Measurements from ENCODE around the gene USP32.

The USP32 gene

DNA sequence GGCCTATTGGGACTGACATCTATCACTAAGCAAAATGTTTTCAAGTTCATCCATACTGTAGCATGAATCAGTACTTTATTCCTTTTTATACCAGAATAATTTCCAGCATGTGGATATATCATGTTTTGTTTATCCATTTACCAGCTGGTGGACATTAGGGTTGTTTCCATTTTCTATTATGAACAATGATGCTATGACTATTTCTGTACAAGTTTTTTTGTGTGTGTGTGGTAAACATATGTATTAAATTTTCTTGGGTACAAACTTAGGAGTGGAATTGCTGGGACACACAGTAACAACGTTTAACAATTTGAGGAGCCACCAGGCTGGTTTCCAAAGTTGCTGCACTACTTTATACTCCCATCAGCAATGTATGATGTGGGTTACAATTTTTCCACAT is 91.0 kb downstream of the USP32 start:
- H3K4me3 ChIP-seq (ENCODE audit: low read depth, low read length): no peak overlapping the region
- TF ChIP-seq POLR2A (IDR thresholded peaks at IDR 0.05; ENCODE audit: extremely low read depth, insufficient read length) (no peak), MYC (IDR thresholded peaks at IDR 0.05; ENCODE audit: low read depth, low read length) (no peak)
- TF ChIP-seq, protein P1, sequence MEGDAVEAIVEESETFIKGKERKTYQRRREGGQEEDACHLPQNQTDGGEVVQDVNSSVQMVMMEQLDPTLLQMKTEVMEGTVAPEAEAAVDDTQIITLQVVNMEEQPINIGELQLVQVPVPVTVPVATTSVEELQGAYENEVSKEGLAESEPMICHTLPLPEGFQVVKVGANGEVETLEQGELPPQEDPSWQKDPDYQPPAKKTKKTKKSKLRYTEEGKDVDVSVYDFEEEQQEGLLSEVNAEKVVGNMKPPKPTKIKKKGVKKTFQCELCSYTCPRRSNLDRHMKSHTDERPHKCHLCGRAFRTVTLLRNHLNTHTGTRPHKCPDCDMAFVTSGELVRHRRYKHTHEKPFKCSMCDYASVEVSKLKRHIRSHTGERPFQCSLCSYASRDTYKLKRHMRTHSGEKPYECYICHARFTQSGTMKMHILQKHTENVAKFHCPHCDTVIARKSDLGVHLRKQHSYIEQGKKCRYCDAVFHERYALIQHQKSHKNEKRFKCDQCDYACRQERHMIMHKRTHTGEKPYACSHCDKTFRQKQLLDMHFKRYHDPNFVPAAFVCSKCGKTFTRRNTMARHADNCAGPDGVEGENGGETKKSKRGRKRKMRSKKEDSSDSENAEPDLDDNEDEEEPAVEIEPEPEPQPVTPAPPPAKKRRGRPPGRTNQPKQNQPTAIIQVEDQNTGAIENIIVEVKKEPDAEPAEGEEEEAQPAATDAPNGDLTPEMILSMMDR (IDR thresholded peaks at IDR 0.05; ENCODE audit: low read depth, low read length): no peak
- TF ChIP-seq, protein P2, sequence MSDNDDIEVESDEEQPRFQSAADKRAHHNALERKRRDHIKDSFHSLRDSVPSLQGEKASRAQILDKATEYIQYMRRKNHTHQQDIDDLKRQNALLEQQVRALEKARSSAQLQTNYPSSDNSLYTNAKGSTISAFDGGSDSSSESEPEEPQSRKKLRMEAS (IDR thresholded peaks at IDR 0.05; ENCODE audit: low read depth, low read length): no peak
- no peak for DNase-seq (ENCODE audit: low read depth)

DNA sequence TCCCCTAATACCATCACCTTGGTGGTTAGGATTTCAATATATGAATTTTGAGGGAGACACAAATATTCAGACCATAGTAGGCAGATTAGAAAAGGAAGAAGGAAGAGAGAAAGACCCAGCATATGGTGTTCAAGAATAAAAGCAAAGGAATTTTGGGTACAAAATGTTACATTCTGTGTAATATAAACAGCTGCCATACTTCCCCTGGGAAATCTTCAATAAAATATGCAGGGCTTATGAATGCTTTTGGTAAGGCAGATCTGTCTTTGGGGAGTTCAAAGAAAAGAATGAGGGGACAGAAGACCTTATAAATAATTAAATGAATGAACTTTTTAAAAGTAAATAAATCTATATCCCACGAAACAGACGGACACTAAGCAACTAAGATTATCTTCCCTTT is 91.9 kb downstream of the USP32 start:
- no peak for DNase-seq (ENCODE audit: low read depth)
- no peak for TF ChIP-seq POLR2A (IDR thresholded peaks at IDR 0.05; ENCODE audit: extremely low read depth, insufficient read length)
- TF ChIP-seq, protein P1 (IDR thresholded peaks at IDR 0.05; ENCODE audit: low read depth, low read length): no peak
- no peak for TF ChIP-seq MYC (IDR thresholded peaks at IDR 0.05; ENCODE audit: low read depth, low read length)
- TF ChIP-seq, protein P2 (IDR thresholded peaks at IDR 0.05; ENCODE audit: low read depth, low read length): no peak
- H3K4me3 ChIP-seq (ENCODE audit: low read depth, low read length): no peak overlapping the region

DNA sequence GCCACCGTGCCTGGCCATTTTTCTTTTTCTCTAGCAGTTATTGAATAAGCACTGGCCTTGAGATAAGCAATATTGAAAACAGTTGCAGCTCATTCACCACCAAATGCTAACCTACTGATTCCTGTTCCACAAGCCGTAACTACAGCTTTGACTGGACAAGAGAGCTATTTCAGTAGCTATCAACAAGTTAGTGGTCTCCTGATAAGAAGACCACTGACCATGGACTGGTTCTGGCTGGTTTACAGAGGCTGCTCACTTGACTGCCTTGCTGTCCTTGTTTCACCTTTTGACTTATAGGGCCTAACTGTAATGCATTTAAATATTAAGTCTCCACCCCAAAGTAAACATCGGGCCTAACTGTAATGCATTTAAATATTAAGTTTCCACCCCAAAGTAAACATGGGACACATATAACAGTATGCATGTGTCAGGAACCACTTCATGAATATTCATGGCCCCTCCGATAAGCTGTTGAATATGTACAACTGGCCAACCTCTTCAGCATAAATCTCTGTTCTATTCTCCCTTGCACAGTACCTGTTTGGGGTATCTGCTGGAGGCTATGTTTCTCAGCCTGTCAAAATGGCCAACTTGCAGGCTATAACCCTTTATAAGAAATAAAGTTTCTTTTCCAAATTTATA is 94.1 kb downstream of the USP32 start:
- TF ChIP-seq POLR2A (IDR thresholded peaks at IDR 0.05; ENCODE audit: extremely low read depth, insufficient read length) (no peak), MYC (IDR thresholded peaks at IDR 0.05; ENCODE audit: low read depth, low read length) (no peak)
- TF ChIP-seq, protein P2 (IDR thresholded peaks at IDR 0.05; ENCODE audit: low read depth, low read length): no peak
- TF ChIP-seq, protein P1 (IDR thresholded peaks at IDR 0.05; ENCODE audit: low read depth, low read length): no peak
- H3K4me3 ChIP-seq (ENCODE audit: low read depth, low read length): no peak overlapping the region
- no peak for DNase-seq (ENCODE audit: low read depth)

DNA sequence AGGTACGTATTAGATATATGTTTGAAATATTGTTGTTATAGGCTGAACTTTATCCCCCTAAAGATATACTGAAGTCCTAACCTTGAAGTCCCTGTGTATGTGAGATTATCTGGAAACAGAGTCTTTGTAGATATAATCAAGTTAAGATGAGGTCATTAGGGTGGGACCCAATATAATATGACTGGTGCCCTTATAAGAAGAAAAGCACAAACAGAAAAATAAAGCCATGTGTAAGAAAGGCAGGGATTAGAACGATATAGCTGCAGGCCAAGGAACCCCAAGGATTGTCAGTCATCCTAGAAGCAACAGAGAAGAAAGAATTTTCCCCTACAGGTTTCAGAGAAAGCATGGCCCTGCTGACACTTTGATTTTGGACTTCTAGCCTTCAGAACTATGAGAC is 95.8 kb downstream of the USP32 start:
- no peak overlapping the region for H3K4me3 ChIP-seq (ENCODE audit: low read depth, low read length)
- DNase-seq (ENCODE audit: low read depth): no peak
- TF ChIP-seq, protein P1 (IDR thresholded peaks at IDR 0.05; ENCODE audit: low read depth, low read length): no peak
- TF ChIP-seq, protein P2 (IDR thresholded peaks at IDR 0.05; ENCODE audit: low read depth, low read length): no peak
- no peak for TF ChIP-seq MYC (IDR thresholded peaks at IDR 0.05; ENCODE audit: low read depth, low read length)
- TF ChIP-seq POLR2A (IDR thresholded peaks at IDR 0.05; ENCODE audit: extremely low read depth, insufficient read length): no peak

DNA sequence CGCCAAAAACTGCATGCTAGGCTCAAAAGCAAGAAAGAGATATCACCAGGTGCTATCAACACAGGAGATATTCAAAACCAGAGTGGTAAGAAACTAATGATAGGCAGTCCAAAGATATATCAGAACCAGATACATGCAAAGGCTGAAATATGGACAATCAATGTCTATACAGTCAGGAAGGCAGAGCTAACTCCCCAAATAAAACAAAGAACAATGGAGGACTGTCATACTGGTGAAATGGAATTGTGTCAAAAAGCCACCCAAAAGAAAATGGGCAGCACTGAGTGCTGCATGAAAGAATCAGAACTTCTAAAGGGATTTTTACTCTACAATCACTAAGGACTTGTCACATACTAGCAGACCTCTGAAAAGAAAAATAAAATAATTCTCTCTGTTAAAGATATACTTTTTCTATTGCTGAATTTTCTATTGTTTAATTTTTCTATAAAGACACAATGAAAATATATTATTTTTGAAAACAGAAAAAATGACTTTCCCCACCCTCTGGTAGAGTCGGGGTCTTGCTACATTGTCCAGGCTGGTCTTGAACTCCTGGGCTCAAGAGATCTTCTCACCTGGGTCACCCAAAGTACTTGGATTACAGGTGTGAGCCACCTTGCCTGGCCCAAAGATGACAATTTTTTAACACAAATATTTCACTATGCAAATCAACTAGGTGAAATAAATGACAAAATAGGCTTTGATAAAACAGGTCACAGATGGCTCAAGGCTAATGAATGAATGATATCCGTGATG is 98.2 kb downstream of the USP32 start:
- DNase-seq (ENCODE audit: low read depth): no peak
- TF ChIP-seq, protein P2 (IDR thresholded peaks at IDR 0.05; ENCODE audit: low read depth, low read length): no peak
- TF ChIP-seq, protein P1 (IDR thresholded peaks at IDR 0.05; ENCODE audit: low read depth, low read length): no peak
- TF ChIP-seq POLR2A (IDR thresholded peaks at IDR 0.05; ENCODE audit: extremely low read depth, insufficient read length): no peak
- no peak for TF ChIP-seq MYC (IDR thresholded peaks at IDR 0.05; ENCODE audit: low read depth, low read length)
- H3K4me3 ChIP-seq (ENCODE audit: low read depth, low read length): no peak overlapping the region
